HepG2 (cell line): ENCODE results near the gene PRDX3. TPM values are rescaled to one million over a fixed set of nuclear protein-coding genes. Genes with fewer than 3 reads are reported as not detected.
A peak's percentile ranks its signal among the peaks of the same experiment; 100 is the strongest.

Experiments
- ATAC-seq: fragments of 200-7000 bp; cut with Tn5 transposase; 3 replicates; pipeline ENCODE4 v1.9.1; 2020; ENCODE audit warnings: mild to moderate bottlenecking, moderate library complexity
- BruUV-seq: library from RNA; stranded (reverse); fragments of 400-500 nt; replicated peaks from 2 replicates; lab custom pipeline; 2021; lab: Mats Ljungman, UMichigan
- CTCF ChIA-PET: fragments of 300-600 bp; formaldehyde crosslinking; extraction: SDS; loops from one replicate; lab custom pipeline; 2021; ENCODE audit warnings: low total read pairs, inconsistent platforms, low intra/inter-chr PET ratio; lab: Yijun Ruan, JAX
- POLR2A ChIA-PET: fragments of 350-600 bp; sonication (Branson Sonifier 250); formaldehyde crosslinking; loops from one replicate; lab custom pipeline; 2020; ENCODE audit warnings: antibody characterized with exemption, inconsistent platforms; lab: Yijun Ruan, JAX
- DNase-seq: peaks from one replicate; pipeline ENCODE4 v3.0.0-alpha.2; 2015; ENCODE audit warnings: low spot score
- FAIRE-seq: peaks from 3 replicates; lab custom pipeline; 2011; peaks lifted over from hg19 to GRCh38; lab: Jason Lieb, UNC
- H2AFZ ChIP-seq: one replicate; pipeline ENCODE4 v1.6.1; 2011; ENCODE audit warnings: low read length, inconsistent platforms
- H3K27ac ChIP-seq: fragments of 300-600 bp; 3 replicates; pipeline ENCODE4 v1.8.0; 2011; ENCODE audit warnings: mixed run types, mild to moderate bottlenecking, mixed read lengths, low read length, inconsistent platforms; ENCODE audit not compliant: insufficient read depth; ENCODE audit errors: extremely low read length
- H3K27me3 ChIP-seq, 2 experiments: fragments of 200-600 bp in 1 of 2; 2 replicates in 1 of 2; 3 replicates in 1 of 2; pipeline versions ENCODE4 v1.6.0 to v1.8.0; 2011; ENCODE audit warnings: low read length in 2 of 2, mild to moderate bottlenecking in 2 of 2, moderate library complexity in 2 of 2, inconsistent platforms in 1 of 2; ENCODE audit not compliant: insufficient read depth in 2 of 2, control insufficient read depth in 1 of 2
- H3K36me3 ChIP-seq, 2 experiments: fragments of 200-600 bp in 1 of 2; replicated peaks in 1 of 2; 2 replicates in 1 of 2; 3 replicates in 1 of 2; pipeline versions ENCODE4 v1.5.1 to v1.8.0; 2011; ENCODE audit warnings: low read length in 2 of 2, inconsistent platforms in 1 of 2; ENCODE audit not compliant: insufficient read depth in 2 of 2, control insufficient read depth in 1 of 2
- H3K4me1 ChIP-seq: 2 replicates; pipeline ENCODE4 v1.5.1; 2012; ENCODE audit warnings: low read length, inconsistent platforms; ENCODE audit not compliant: insufficient read depth
- H3K4me2 ChIP-seq: 2 replicates; pipeline ENCODE4 v1.6.0; 2011; ENCODE audit warnings: low read depth, low read length, inconsistent platforms
- H3K4me3 ChIP-seq, 3 experiments: fragments of 200-600 bp in 1 of 3; sonication (generic), shearing (Covaris generic) in 1 of 3; replicated peaks in 1 of 3; 2 replicates each; pipeline ENCODE4 v1.5.1; 2011 to 2016; ENCODE audit warnings: low read length in 3 of 3, inconsistent platforms in 2 of 3, low read depth in 2 of 3, mild to moderate bottlenecking in 2 of 3, control low read depth in 1 of 3, mixed read lengths in 1 of 3; ENCODE audit not compliant: insufficient read depth in 1 of 3
- H3K79me2 ChIP-seq: one replicate; pipeline ENCODE4 v1.6.1; 2011; ENCODE audit warnings: low read length, inconsistent platforms; ENCODE audit not compliant: insufficient read depth
- H3K9ac ChIP-seq: 2 replicates; pipeline ENCODE4 v1.6.0; 2011; ENCODE audit warnings: mild to moderate bottlenecking, low read depth, low read length, inconsistent platforms; ENCODE audit not compliant: insufficient read depth
- H3K9me3 ChIP-seq: 2 replicates; pipeline ENCODE4 v1.5.1; 2012; ENCODE audit warnings: mild to moderate bottlenecking, low read length
- H4K20me1 ChIP-seq: 2 replicates; pipeline ENCODE4 v1.6.0; 2011; ENCODE audit warnings: inconsistent platforms, mild to moderate bottlenecking, low read length, moderate library complexity; ENCODE audit not compliant: insufficient read depth
- CENPX ChIP-seq: sonication (generic); formaldehyde crosslinking; IDR thresholded peaks from 2 replicates; pipeline ENCODE4 v1.9.0; 2021; ENCODE audit warnings: mild to moderate bottlenecking, missing genetic modification reagents, moderate library complexity
- E2F2 ChIP-seq: sonication (generic); formaldehyde crosslinking; IDR thresholded peaks from 2 replicates; pipeline ENCODE4 v1.4.0; 2020; ENCODE audit warnings: missing genetic modification reagents, borderline replicate concordance
- ETV6 ChIP-seq: sonication (generic); formaldehyde crosslinking; conservative IDR thresholded peaks from 2 replicates; pipeline ENCODE4 v1.4.0; 2020; ENCODE audit warnings: missing genetic modification reagents
- MBNL3 ChIP-seq: fragments of 250-450 bp; sonication (Bioruptor Pico); conservative IDR thresholded peaks from 2 replicates; pipeline ENCODE4 v1.8.0; 2022; ENCODE audit warnings: mild to moderate bottlenecking, inconsistent platforms
- NFIB ChIP-seq: sonication (generic); formaldehyde crosslinking; IDR thresholded peaks from 2 replicates; pipeline ENCODE4 v1.9.0; 2021; ENCODE audit warnings: missing genetic modification reagents, mild to moderate bottlenecking, borderline replicate concordance
- ZMYM4 ChIP-seq: sonication (generic); formaldehyde crosslinking; IDR thresholded peaks from 2 replicates; pipeline ENCODE4 v1.8.1; 2023; ENCODE audit warnings: mild to moderate bottlenecking, missing genetic modification reagents
- ZNF264 ChIP-seq: sonication (generic); formaldehyde crosslinking; IDR thresholded peaks from 2 replicates; pipeline ENCODE4 v1.4.0; 2020; ENCODE audit warnings: missing genetic modification reagents
- ZNF367 ChIP-seq: sonication (generic); formaldehyde crosslinking; IDR thresholded peaks from 2 replicates; pipeline ENCODE4 v1.4.0; 2020; ENCODE audit warnings: missing genetic modification reagents, borderline replicate concordance
- ZNF574 ChIP-seq: sonication (generic); formaldehyde crosslinking; IDR thresholded peaks from 2 replicates; pipeline ENCODE4 v1.4.0; 2020; ENCODE audit warnings: missing genetic modification reagents
- ZNF768 ChIP-seq: sonication (generic); formaldehyde crosslinking; IDR thresholded peaks from 2 replicates; pipeline ENCODE4 v1.4.0; 2020; ENCODE audit warnings: missing genetic modification reagents
- ZNF879 ChIP-seq: sonication (generic); formaldehyde crosslinking; IDR thresholded peaks from 2 replicates; pipeline ENCODE4 v1.8.1; 2023; ENCODE audit warnings: missing genetic modification reagents
- ZNF883 ChIP-seq: sonication (generic); formaldehyde crosslinking; IDR thresholded peaks from 2 replicates; pipeline ENCODE4 v1.5.1; 2020; ENCODE audit warnings: mild to moderate bottlenecking, missing genetic modification reagents; ENCODE audit errors: not compliant biosample characterization
- WGBS: methylation state at CpG from one replicate; pipeline ENCODE4 v1.1.6; 2017; ENCODE audit warnings: low lambda C conversion rate; 5-methylcytosine and 5-hydroxymethylcytosine counted together
- in situ Hi-C: cut with HindIII; loops from 2 replicates; pipeline ENCODE4 v1.10.0; 2017; ENCODE audit warnings: low pct_unique_long_range_greater_than_20kb; ENCODE audit not compliant: extremely low pct_ligation_motif_present
- intact Hi-C: fragments of 100-400 bp; cut with micrococcal nuclease; formaldehyde crosslinking; loops from one replicate; pipeline ENCODE4 v1.10.0; 2022; ENCODE audit not compliant: unreplicated experiment
- polyA plus RNA-seq, 8 experiments: library from polyadenylated mRNA; depleted of rRNA in 3 of 8; stranded (reverse) in 7 of 8; unstranded in 1 of 8; fragments of >200 nt; fragmentation: Illumina TruSeq in 4 of 8; extraction: Trizol in 4 of 8; gene quantifications; 2 replicates each; pipeline versions ENCODE4 v1.2.1 to v1.2.3, GENCODE V29; 2011 to 2016; ENCODE audit warnings: low read depth in 4 of 8, missing spikeins in 1 of 8, mixed read lengths in 1 of 8; ENCODE audit not compliant: insufficient read depth in 1 of 8
- total RNA-seq, 5 experiments: library from RNA; depleted of rRNA; stranded (reverse); fragments of >200 nt; fragmentation: Illumina TruSeq; extraction: Trizol; gene quantifications; 2 replicates each; pipeline ENCODE4 v1.2.3, GENCODE V29; 2016; ENCODE audit warnings: low read depth in 1 of 5
- TF ChIP-seq, protein P1 (sequence below): IDR thresholded peaks from 2 replicates; pipeline ENCODE4 v1.6.1; 2016; ENCODE audit warnings: low read depth, missing genetic modification reagents, missing compliant biosample characterization

Gene PRDX3
- total and polyA plus RNA-seq, 2 of the 13 experiments (the other 11 are each of a cell fraction or from before 2014, with no cell fraction given) = 407 to 565 TPM

- peak; percentile 33; the same call in 1 of the 2 replicates for TF ChIP-seq ZNF574
Measured at GRCh38 chr10:119209035-119209735, 30.6 kb upstream of the PRDX3 start (continued).

DNA sequence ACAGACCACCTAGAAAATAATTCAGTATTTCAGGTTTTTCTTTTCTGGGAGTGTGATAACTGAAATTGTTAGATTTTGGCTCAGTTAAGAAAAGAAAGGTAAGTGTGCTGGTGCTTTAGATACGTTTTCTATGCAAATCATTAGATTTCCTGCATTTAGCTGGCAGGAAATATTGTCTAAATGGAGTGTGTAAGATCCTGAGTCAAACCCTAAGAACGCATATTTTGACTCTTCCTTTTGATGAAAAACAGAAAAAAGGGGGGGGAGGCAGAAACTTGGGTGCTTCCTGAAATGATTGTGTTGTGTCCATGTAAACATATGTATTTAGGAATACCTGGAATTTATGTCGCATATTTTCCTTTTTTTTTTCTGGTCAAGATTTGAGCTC is 29.9 kb upstream of the PRDX3 start:
- POLR2A ChIA-PET = interaction anchor here (1.5 to 5.2 kb wide), 4 partner anchors 14 to 114 kb away, joined by 8 to 44 read pairs (median 22); no protein-coding TSS in a partner anchor
- peak overlapping the region; percentile 99 for H3K4me2 ChIP-seq
- in situ Hi-C loops = no loop called here
- peaks cover 0 to 6% of the 10 kb centered on the region in 2 experiments; a peak in 2 of 5 replicates for H3K36me3 ChIP-seq
- ATAC-seq (no peak), FAIRE-seq (no peak), DNase-seq (no peak)
- no peaks in the 10 kb centered on the region; a peak in 2 of 5 replicates for H3K27me3 ChIP-seq
- BruUV-seq = no TSS peak
- peak overlapping the region; percentile 71 for H3K9ac ChIP-seq
- CTCF ChIA-PET = no interaction called here
- 0% methylated on average over 3 of the region's 3 CpGs for WGBS
- peak overlapping the region; percentile 71 for H3K27ac ChIP-seq
- H3K9me3 ChIP-seq = no peaks in the 10 kb centered on the region
- H3K4me1 ChIP-seq = peaks cover 47% of the 10 kb centered on the region
- H3K4me3 ChIP-seq = peak overlapping the region; percentile 75 to 97 (median 95)
- H2AFZ ChIP-seq = no peak overlapping the region
- peaks cover 37% of the 10 kb centered on the region for H3K79me2 ChIP-seq
- H4K20me1 ChIP-seq = no peaks in the 10 kb centered on the region
- intact Hi-C loops = loop anchor here (2.0 kb wide), 1 partner anchor 114 kb away; no protein-coding TSS in a partner anchor
- no peak for TF ChIP-seq ZMYM4 (CRISPR knock-in tag)
- TF ChIP-seq ZNF879 (CRISPR knock-in tag) = no peak
- TF ChIP-seq ZNF883 (CRISPR knock-in tag) = no peak
- no peak for TF ChIP-seq NFIB
- no peak for TF ChIP-seq ZNF768 (CRISPR knock-in tag)
- TF ChIP-seq, protein P1, sequence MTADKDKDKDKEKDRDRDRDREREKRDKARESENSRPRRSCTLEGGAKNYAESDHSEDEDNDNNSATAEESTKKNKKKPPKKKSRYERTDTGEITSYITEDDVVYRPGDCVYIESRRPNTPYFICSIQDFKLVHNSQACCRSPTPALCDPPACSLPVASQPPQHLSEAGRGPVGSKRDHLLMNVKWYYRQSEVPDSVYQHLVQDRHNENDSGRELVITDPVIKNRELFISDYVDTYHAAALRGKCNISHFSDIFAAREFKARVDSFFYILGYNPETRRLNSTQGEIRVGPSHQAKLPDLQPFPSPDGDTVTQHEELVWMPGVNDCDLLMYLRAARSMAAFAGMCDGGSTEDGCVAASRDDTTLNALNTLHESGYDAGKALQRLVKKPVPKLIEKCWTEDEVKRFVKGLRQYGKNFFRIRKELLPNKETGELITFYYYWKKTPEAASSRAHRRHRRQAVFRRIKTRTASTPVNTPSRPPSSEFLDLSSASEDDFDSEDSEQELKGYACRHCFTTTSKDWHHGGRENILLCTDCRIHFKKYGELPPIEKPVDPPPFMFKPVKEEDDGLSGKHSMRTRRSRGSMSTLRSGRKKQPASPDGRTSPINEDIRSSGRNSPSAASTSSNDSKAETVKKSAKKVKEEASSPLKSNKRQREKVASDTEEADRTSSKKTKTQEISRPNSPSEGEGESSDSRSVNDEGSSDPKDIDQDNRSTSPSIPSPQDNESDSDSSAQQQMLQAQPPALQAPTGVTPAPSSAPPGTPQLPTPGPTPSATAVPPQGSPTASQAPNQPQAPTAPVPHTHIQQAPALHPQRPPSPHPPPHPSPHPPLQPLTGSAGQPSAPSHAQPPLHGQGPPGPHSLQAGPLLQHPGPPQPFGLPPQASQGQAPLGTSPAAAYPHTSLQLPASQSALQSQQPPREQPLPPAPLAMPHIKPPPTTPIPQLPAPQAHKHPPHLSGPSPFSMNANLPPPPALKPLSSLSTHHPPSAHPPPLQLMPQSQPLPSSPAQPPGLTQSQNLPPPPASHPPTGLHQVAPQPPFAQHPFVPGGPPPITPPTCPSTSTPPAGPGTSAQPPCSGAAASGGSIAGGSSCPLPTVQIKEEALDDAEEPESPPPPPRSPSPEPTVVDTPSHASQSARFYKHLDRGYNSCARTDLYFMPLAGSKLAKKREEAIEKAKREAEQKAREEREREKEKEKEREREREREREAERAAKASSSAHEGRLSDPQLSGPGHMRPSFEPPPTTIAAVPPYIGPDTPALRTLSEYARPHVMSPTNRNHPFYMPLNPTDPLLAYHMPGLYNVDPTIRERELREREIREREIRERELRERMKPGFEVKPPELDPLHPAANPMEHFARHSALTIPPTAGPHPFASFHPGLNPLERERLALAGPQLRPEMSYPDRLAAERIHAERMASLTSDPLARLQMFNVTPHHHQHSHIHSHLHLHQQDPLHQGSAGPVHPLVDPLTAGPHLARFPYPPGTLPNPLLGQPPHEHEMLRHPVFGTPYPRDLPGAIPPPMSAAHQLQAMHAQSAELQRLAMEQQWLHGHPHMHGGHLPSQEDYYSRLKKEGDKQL = no peak
- TF ChIP-seq ZNF367 = no peak
- no peak for TF ChIP-seq MBNL3 (CRISPR knock-in tag)
- no peak for TF ChIP-seq CENPX (CRISPR knock-in tag)
- no peak for TF ChIP-seq ZNF264
- TF ChIP-seq ETV6 (CRISPR knock-in tag) = no peak
- TF ChIP-seq E2F2 (CRISPR knock-in tag) = no peak
